ENCODE results near the gene THOC6.

The THOC6 gene

GRCh38 chr16:3028716-3029319 lies 5.0 kb downstream of the THOC6 start:
- no peak for DNase-seq (ENCODE audit: low spot score)
- no peak for TF ChIP-seq CTCF (IDR thresholded peaks at IDR 0.05; ENCODE audit: extremely low read depth, insufficient read depth, missing control alignments)
- in situ Hi-C loops (cut with MboI; ENCODE audit: low pct_unique_long_range_greater_than_20kb, low sequenced_read_pairs, unreplicated experiment) = no loop called here

- no peak for TF ChIP-seq CTCF (IDR thresholded peaks at IDR 0.05; ENCODE audit: extremely low read depth, insufficient read depth, missing control alignments)
- in situ Hi-C loops (cut with MboI; ENCODE audit: low pct_unique_long_range_greater_than_20kb, low sequenced_read_pairs, unreplicated experiment) = no loop called here
- peak; percentile 65 for DNase-seq (ENCODE audit: low spot score)
Measured at GRCh38 chr16:3029491-3030221, 5.8 kb downstream of the THOC6 start.

DNA sequence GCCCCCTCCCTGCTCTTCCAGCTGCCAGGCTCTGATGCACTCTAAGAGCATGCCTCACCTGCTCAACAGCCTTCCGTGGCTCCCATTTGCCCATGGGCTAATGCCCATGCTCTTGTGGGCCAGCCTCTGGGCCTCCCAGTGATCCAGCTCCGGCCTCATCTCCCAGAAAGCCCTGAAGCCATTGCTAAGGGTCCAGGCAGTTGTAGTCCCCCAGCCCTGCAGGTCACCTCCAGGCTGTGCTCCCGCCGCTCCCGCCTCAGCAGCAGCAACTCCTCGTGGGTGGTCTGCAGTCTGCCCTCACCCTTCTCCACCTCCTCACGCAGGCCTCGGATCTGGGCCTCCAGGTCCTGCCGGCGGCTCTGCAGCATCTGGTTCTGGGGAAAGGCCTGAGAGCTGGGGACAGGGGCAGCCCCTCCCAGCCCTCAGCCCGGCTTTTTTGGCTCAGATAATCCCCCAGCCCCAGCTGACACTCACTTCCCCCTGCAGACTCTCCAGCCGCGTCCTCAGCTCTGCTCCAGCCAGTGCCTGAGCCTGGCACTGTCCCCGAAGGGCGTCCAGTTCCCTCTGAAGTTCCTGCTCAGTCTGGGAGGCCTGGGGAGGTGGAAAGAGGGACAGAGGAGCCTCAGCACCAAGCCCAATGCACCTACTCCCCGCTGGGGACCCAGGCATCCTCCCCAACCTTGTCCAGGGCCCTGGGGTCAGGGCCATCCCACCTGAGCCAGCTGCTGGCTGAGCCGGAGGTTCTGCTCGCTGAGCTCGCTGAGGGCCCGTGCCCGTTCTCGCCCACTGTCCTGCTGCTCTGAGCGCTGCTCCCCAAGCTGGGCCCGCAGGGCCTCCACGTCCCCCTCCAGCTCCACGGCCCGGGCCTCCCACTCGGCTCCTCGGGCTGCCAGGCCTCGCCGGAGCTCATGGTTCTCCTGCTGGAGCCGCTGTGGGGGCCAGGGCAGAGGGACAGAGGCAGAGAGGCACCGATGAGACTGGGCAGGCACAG lies 6.7 kb downstream of the THOC6 start:
- no peak for DNase-seq (ENCODE audit: low spot score)
- in situ Hi-C loops (cut with MboI; ENCODE audit: low pct_unique_long_range_greater_than_20kb, low sequenced_read_pairs, unreplicated experiment) = no loop called here
- no peak for TF ChIP-seq CTCF (IDR thresholded peaks at IDR 0.05; ENCODE audit: extremely low read depth, insufficient read depth, missing control alignments)

DNA sequence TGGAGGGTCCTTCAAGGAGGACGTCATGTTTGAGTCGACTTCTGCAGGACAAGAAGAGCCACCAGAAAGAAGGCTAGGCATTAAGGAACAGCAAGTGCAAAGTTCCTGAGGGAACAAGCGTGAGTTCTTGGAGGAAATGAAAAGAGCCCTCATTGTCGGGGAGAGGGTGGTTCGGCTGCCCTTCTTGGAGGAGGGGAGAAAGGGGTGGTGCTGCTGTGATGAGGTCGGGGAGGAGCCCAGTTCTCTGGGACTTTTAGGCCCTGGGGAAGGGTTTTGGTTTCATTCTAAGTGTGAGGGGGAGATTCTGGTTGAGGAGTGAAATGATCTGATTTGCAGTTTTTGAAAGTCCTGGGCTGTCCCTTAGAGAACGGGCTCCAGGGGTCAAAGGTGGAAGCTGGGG lies 8.8 kb downstream of the THOC6 start:
- no peak for TF ChIP-seq CTCF (IDR thresholded peaks at IDR 0.05; ENCODE audit: extremely low read depth, insufficient read depth, missing control alignments)
- in situ Hi-C loops (cut with MboI; ENCODE audit: low pct_unique_long_range_greater_than_20kb, low sequenced_read_pairs, unreplicated experiment) = no loop called here

DNA sequence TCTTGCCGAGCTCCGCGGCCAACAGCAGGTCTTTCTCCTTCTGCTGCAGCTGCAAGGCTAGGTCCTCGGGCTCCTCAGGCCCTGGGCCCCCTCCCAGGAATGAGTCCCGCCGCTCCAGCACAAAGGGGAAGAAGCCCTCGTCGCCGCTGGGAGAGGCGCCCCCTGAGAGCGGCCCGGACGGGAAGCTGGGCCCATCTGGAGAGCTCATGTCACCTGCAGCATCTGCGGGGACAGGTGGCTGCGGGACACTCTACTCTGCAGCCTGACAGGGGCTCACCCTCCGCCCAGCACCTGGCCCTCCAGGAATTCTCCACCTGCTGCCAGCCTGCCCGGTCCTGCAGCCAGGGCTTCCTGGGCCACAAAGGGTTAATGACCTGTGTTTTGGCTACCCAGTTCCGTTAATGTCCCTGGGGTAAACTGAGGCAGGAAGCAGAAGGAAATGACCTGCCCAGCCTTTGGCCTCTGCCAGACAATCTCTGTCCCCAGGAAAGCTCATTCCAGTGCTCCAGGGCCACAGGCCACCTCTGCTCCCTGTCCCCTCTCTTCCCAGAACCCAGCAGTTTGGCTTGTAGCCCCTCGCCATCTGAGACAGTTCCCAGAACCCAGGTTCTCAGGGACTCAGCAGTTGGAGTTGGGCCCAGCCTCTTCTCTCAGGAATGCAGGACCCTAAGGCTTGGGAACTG lies 11.6 kb downstream of the THOC6 start:
- DNase-seq (ENCODE audit: low spot score) = no peak
- in situ Hi-C loops (cut with MboI; ENCODE audit: low pct_unique_long_range_greater_than_20kb, low sequenced_read_pairs, unreplicated experiment) = no loop called here
- no peak for TF ChIP-seq CTCF (IDR thresholded peaks at IDR 0.05; ENCODE audit: extremely low read depth, insufficient read depth, missing control alignments)

More for the DNA sequence above, 8.8 kb downstream of the THOC6 start:
- peak; percentile 80 for DNase-seq (ENCODE audit: low spot score)

All from GM13977 (cell line).